Measurements from ENCODE around the gene MGA.

MGA gene

DNA sequence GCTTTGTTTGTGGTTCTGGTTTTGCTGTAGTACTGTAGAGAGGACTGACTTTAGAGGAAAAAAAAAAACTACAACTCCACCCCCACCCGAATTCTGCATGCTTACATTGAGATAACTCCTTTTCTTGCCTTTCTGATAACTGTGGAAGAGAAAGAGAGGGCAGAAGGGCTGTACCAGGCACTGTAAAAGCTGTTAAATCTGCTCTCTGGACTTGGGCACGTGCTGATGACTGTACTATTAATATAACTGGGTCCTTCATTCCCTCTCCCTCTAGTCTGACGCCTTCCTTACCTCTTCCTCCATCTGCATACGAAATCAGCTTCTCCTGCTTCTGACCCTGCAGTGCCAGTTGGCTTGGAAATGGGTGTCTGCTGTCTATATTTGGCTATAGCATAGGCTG lies 129.0 kb downstream of the MGA start:
- DNase-seq: no peak

GRCh38 chr15:41789662-41790061 lies 129.5 kb downstream of the MGA start:
- no peak for DNase-seq

GRCh38 chr15:41790169-41790568 lies 130.0 kb downstream of the MGA start:
- no peak for DNase-seq

DNA sequence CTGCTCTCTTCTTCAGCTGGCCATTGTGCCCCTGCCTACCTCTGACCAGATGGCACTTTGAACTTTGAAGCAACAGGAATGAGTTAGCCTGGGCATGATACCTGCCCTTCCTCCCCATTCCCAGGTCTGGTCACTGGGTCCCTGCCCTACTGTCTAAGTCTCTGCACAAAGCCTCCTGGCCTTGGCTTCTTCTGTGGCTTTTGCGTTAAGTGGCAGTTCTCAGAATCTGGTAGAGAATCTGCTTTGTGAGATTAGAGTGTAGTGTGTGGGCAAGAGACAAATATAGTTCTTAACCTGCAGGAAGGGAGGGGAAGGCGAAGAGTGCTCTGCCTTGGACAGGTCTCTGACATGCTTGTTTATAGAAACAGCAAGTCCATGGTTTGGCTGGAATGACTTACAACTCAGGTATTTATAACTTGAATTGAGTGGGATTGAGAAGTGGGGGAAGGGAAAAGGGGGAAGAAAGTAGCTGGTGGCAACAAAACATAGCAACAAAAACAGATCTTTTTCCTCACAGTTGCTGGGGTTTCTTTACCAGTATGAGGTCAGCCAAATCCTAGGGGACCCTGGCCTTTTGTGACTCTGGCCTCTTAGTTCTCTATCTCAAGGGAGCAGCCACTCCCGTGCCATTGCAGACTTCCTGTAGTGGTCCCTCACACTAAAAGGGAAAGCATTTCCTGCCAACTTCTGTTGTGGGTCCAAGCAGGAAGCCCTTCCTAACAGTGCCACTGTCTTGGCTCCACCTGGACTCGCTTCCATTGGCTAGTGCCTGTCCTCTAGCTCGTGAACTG lies 130.7 kb downstream of the MGA start:
- no peak for DNase-seq

GRCh38 chr15:41791547-41791937 lies 131.3 kb downstream of the MGA start:
- no peak for DNase-seq

DNA sequence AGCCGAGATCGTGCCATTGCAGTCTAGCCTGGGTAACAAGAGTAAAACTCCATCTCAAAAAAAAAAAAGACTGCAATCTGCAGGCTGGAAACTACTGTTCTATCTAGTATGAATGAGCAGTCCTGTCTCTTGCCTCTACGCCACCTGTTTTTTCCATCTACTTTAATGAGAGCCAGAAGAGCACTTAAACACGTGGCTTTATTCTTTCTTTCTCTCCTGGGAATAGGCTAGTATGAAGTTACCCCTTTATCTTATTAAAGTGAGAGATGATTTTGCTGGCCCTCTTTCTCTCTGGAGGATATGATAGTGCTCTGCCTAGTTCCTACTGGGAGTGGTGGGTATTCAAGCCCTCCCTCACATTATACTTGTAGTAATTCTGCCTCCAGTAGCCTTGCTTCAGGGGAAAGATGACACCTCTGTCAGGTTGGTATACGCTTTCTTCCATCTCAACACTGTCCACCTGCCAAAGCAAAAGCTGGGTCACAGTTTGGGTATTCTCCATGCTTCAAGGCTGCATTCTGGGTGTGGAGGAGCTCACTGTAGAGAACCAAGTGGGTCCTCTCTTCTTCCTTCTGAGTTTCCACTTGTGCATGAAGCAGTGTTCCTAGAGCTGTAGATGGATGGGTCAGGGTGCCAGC lies 131.9 kb downstream of the MGA start:
- peak; percentile 60 for DNase-seq

DNA sequence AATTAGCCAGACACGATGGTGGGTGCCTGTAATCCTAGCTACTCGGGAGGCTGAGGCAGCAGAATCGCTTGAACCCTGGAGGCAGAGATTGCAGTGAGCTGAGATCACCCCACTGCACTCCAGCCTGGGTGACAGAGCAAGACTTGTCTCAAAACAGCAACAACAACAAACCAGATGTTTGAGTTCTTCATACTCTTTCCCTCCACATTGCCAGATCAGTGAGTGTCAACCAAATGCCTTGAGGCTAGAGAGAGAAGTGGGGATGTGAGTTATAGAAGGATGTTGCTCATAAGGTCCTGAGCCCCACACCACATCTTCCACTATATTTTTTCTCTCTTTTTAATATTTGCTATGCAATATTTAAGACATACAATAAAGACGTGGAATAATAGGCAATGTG lies 133.9 kb downstream of the MGA start:
- DNase-seq: no peak

DNA sequence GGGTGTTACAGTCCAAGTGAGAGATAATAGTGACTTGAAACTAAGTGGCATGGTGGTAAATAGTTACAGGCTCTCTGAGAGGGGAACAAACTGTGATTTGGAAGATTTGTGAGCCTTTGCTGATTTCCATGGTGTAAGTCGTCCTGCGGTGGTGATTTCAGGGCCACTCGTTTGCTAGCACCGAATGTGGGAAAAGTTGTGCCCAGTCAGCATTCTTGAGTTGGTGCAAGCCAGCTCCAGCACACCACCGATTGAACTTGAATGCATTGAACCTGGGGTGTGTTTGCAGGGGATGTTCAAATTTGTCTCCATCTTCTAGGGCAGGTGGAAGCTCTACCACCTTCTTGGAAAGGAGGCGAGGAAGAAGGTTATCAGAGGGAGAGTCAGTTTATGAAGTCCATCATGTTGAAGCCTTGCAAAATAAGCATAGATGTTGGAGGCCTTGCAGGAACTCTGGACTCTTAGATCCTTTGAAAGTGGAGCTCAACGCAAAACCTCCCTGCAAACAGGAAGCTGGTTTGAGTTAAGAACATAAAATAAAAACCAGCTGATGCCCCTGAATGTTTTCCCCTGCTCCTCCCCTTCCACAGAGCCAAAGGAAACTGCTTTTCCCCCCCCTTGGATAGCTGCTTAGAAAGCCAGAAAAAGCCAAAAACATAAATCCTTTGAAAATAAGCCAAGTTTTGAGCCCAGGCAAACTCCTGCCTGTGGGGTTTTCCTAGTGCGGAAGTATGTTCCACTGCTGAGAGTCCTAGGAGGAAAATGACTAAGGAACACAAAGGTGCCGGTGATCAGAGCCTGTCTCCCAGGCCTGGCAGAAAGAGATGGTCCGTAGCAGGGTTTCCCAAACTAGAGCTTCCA lies 136.0 kb downstream of the MGA start:
- no peak for DNase-seq

GRCh38 chr15:41797201-41797944 lies 137.2 kb downstream of the MGA start:
- DNase-seq: peak; percentile 94

GRCh38 chr15:41798607-41799487 lies 138.6 kb downstream of the MGA start:
- no peak for DNase-seq

- no peak for DNase-seq
Observed at GRCh38 chr15:41799488-41799805, 139.2 kb downstream of the MGA start.

GRCh38 chr15:41801185-41801584 lies 141.0 kb downstream of the MGA start:
- no peak for DNase-seq

- DNase-seq: no peak
Observed at GRCh38 chr15:41801850-41802455, 141.7 kb downstream of the MGA start.

GRCh38 chr15:41804361-41804760 lies 144.2 kb downstream of the MGA start:
- DNase-seq: peak; percentile 54

DNA sequence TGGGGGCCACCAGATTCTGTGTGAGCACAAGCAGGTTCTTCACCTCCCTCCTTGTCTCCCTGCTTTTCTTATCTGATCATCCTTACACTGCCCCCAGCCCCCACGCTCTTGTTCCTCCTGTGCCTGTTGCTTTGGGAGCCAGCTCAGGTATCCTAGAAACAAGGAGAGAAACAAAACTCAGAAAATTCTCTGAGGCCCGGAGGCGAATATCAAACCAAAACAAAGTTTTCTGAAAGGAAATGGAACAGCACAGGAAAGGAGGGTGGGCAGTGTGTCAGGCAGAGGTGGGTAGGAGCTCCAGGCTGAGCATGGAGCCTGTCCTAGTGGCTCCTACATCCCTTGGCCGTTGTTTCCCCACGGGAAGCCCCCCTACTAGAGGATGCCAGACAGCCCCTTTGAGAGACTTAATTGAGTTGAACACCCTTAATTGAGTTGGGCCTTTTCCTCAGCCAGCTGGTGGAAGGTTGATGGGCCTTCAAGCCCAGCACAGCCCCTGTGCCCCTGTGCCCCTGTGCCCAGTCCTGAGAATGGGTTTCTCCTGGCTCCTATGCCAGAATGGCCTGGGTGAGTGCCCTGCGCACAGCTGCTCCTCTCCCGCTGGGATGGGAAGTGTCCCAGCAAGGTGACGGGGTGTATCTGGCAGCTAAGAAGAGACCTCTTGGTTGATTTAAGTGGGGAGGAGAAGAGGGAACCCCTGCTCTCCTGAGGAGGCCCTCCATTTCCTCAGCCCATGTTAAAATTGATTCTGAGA lies 144.9 kb downstream of the MGA start:
- no peak for DNase-seq

GRCh38 chr15:41805711-41806110 lies 145.5 kb downstream of the MGA start:
- no peak for DNase-seq

DNA sequence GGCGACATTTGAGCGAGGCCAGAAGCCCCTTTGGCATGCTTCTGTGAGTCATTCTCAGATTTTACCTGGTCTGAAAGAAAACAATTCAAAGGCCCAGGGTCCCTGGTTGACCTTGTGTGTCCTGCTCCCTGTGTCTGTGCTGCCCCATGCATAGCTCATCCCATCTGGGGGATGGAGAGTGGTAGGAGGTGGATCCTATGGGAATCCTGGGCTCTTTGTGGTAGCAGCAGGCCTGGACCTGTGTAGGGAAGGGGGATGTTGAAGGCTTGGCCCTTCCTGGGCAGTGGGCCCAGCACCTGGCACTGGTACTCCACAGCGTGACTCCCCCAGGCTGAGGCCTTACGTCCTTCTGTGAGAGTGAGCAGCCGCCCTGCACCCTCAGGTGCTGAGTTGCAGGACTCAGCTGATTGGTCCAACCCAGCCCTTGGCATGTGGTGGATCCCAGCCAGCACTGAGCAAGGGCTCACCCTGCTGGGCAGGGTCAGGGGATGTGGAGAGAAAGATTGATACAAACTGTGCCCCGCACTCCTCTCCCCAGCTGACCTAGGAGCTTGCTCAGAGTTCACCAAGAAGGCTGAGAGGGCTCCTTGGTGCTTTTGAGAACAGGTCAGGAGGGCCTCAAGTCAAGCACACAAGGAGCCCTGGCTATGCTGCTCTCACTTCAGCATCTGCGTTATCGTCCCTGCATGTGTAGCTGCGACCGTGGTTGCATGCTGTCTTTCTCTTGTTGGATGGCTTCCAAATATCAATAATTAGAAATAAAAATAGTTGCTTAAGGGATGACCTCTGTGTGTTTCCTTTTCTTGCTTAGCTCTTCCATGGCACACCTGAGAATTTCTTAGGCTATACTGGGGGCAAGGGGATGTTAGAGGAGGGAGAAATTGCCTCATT lies 146.3 kb downstream of the MGA start:
- peak; percentile 51 for DNase-seq

- DNase-seq: no peak
Observed at GRCh38 chr15:41809121-41809520, 148.9 kb downstream of the MGA start.

DNA sequence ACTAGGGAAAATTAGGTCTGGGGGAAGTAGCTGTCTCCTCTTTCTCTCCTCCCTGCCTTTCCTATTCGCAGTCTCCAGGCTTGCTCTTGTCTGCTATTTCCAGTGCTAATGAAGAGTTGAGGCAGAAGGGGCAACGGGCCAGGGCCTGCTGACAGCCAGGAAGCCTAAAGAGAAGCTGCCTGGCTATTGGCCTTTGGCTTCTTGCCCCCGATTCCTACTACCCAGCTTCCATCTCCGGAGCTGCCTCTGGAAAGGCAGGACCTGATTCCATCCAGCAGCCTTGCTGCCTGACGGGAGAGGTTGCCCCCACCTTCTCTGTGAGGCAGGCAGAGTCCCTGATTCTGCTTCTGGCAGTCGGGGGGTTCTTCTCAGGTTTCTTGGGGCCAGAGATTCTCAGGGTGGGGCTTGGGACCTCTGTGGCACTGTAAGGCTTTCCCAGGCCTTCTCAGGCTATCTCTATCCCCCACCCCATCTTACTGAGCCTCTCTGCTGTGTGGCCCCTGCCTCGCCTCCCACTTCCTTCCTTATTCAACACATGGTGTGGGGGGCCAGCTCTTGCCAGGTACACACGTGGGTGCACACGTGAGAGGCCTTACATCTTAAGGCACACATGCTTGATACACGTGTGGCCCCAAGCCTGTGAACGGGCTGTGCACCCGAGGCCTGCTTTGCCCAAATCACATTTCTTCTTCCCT lies 149.5 kb downstream of the MGA start:
- DNase-seq: no peak
